Measurements from ENCODE around the gene KIF3B.

GRCh38 chr20:32343439-32343838, 66.0 kb downstream of the KIF3B start:
- TF ChIP-seq POLR2A (IDR thresholded peaks at IDR 0.05): no peak
- TF ChIP-seq CTCF (IDR thresholded peaks at IDR 0.05): no peak

All from adrenal gland (tissue), 5 donors.